ENCODE results near the gene PDZRN4.
"Not testable (repeated sequence)": the region's sequence is repeated elsewhere in the genome, so short reads cannot be mapped to it uniquely, and the experiment has no call there.

The PDZRN4 gene

DNA sequence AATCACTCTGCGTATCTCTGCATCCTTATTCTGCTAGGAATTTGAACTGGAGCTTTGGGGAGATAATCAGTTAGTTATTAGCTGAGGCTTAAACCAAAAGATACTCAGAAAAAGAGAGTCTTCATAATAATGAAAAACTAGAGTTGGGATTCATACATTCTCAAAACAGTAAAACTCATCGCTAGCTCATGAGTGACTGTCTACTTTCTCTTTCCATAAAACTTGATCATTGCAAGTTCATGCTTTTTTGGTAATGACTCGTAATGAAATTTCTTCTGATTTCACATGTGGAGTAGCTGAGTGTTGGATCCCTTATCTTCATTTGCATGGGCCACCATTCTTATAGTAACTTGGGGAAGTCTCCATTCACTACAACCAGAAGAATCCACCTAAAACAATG, 397.7 kb downstream of the PDZRN4 start:
- DNase-seq, result no peak

DNA sequence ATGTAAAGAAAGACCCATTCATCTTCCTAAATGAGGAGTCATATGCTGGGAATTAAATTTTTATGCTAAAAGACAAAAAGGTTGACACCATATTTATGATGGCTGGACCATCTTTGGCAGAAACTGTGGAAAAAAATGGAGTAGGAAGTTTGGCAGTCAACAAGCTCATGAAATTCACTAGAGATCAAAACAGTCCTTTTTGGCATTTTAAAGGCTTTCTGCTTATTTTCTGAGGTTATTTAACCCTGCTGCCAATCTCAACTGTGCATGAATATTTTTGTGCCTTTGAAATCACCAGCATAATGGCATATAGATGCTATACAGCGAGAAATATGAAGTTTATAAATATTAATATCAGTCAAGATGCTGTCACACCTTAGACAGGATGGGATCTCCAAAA, 399.5 kb downstream of the PDZRN4 start:
- DNase-seq, result no peak

DNA sequence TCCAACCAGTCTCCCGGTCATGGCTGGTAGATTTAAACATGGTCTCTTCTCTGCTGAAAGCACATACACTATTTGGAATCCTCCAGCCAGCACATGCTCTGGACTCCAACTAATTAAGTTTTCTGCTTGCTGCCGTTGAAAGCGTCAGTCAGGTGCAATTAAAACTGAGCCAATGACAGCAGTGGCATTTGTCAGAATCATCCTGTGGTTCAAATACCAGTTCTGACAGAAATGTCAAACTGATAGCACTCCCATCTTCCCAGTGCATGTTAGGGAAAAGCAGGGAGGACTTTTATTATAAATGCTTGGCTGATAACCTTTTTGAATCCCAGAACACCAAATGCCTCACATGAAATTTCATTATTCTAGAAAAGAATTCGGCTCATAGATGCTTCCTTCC, 401.8 kb downstream of the PDZRN4 start:
- no peak for DNase-seq

DNA sequence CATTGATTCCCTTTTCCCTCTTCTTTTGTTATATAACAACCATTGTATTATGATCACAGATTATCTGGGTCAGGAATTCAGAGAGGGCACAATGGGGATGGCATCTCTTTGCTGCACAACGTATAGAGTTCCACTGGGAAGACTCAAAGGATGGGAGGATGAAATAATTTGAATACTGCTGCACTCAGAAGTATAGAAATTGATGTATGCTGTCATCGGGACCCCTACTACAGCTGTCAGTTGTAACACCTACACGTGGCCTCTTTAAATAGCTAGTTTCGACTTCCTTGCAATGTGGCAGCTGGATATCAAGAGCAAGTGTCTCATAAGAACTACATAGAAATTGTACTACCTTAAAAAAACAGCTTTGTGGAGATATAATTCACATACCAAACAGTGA, 408.1 kb downstream of the PDZRN4 start:
- DNase-seq, result no peak

GRCh38 chr12:41604830-41605229, 416.7 kb downstream of the PDZRN4 start:
- no peak for DNase-seq

GRCh38 chr12:41605545-41606305, 417.6 kb downstream of the PDZRN4 start:
- DNase-seq, result no peak

DNA sequence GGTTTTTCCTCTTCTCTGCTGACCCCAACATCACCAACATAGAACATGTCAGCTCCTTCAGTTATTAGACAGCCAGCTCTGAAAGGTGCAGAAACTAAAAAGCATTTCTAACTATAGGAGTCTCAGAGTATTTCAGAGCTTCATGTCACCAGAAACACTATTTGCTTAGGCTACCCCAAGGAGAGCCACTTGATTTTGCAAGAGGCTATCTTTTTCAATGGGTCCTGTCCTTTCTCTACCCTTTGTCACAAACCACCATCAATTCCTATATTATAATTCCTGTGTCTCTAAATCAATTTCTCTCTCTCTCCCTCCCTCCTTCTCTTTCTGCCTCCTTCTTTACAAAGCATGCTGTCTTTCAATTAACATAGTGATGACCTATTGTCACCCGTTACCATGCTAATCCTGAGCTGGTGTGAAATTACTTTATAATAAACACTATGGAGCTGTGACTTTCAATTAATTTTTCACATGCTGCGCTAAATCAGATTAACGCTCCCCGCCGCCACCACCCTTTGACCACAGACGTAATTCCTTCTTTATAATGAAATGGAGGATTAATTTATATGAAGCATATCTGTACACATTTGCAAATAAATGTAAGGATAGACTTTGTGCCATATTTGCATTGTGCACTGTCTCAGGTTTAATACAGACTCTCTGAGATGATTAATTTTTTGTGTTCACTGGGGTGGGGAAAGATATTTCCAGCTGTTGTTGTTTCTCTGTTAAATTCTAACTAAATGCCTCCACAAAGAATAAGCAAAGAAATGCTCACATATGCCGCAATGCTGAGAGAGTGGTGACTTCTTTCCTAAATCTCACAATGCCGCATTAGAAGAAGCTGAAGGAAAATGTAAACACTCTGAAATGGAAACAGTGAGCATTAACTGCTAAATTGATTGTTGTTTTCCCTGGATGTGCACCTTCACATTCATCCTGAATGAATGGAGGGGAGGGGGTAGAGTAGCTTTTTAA, 418.6 kb downstream of the PDZRN4 start:
- no peak for DNase-seq

DNA sequence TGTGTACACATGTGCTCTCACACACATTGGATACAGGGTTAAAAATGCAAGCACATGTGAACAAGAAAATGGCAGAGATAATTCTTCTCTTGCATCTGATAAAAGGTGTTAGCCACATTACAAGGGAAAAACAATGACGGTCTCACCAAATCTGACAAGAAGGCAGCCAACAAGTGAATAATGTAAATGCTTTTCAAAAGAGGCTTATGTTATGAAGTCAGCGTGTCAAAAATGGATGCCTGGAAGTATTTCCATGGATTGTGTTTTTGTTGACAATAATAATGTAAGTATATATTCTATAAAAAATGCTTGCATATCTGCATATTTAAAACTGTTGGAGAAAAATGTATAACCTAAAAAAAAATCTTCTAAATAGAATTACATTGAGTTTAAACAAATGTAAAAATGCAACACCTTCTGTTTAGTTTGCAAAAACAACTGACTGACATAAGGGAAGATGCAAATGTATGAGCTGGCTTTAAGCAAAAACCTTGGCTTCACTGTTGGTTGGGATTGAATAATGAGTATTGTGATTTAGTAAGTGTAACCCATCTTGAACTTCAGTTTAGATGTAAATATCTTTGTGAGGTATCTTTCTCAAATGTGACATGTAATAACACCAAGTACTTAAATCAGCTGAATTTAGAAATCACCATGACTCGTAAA, 424.9 kb downstream of the PDZRN4 start:
- no peak for DNase-seq

DNA sequence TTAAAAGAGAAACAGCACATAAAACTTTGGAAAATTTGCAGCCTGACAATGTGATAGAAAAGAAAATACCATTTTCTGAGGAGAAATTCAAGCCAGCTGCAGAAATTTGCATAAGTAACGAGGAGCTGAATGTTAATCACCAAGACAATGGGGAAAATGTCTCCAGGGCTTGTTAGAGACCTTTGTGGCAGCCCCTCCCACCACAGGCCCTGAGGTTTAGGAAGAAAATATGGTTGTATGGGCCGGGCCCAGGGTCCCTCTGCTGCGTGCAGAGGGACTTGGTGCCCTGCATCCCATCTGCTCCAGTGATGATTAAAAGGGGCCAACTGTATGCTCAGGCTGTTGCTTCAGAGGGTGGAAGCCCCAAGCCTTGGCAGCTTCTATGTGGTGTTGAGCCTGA, 427.1 kb downstream of the PDZRN4 start:
- DNase-seq, result not testable (repeated sequence)

DNA sequence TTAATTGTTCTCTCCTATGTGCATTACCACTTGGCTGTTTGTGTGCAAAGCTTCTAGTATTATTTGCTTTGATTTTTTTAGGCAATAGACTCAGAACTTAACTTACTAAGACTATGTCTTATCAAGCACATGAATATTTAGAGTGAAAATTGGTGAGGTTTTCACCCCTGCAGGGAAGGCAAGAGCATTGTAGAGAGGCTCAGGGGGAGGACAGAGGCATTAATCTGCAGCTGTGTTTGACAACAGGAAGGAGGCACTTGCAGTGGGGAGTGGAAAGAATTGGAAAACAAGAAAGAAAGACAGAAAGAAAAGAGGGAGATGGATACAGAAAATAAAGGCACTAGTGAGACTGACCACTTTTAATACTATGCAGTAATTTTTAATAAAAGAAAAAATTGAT, 431.6 kb downstream of the PDZRN4 start:
- no peak for DNase-seq

GRCh38 chr12:41621291-41621690, 433.2 kb downstream of the PDZRN4 start:
- DNase-seq, result no peak

All from CD4-positive, alpha-beta T cell treated with Interleukin-4 for 4 hours (primary cell).